SHP77 treated with DMSO at 0.1 percent for 48 hours (cell line): Measurements from ENCODE around the gene SOX4.

Source experiments
- DNase-seq: peaks from one replicate; lab custom pipeline; 2025; lab: John Stamatoyannopoulos, UW

SOX4 gene

GRCh38 chr6:21593927-21594415 is 420 bp downstream of the SOX4 start:
- DNase-seq, result no peak

GRCh38 chr6:21594416-21595281 is 1.1 kb downstream of the SOX4 start:
- DNase-seq, result no peak

- no peak for DNase-seq
Observed at GRCh38 chr6:21595285-21596144, 2.0 kb downstream of the SOX4 start.

GRCh38 chr6:21596145-21596948 is 2.8 kb downstream of the SOX4 start:
- DNase-seq, result peak; percentile 70

- peak; percentile 70 for DNase-seq
Observed at GRCh38 chr6:21596949-21597682, 3.6 kb downstream of the SOX4 start.

- no peak for DNase-seq
Observed at GRCh38 chr6:21597801-21598673, 4.5 kb downstream of the SOX4 start.

- no peak for DNase-seq
Observed at GRCh38 chr6:21598674-21599023, 5.1 kb downstream of the SOX4 start.

- DNase-seq, result no peak
Observed at GRCh38 chr6:21599051-21599696, 5.6 kb downstream of the SOX4 start.

- no peak for DNase-seq
Observed at GRCh38 chr6:21601339-21601923, 7.9 kb downstream of the SOX4 start.

GRCh38 chr6:21601932-21602390 is 8.4 kb downstream of the SOX4 start:
- DNase-seq, result no peak

- DNase-seq, result no peak
Observed at GRCh38 chr6:21603082-21603952, 9.8 kb downstream of the SOX4 start.

- no peak for DNase-seq
Observed at GRCh38 chr6:21604081-21604480, 10.5 kb downstream of the SOX4 start.

GRCh38 chr6:21605166-21605565 is 11.6 kb downstream of the SOX4 start:
- no peak for DNase-seq

GRCh38 chr6:21608601-21609000 is 15.1 kb downstream of the SOX4 start:
- no peak for DNase-seq

- DNase-seq, result no peak
Observed at GRCh38 chr6:21609881-21610329, 16.4 kb downstream of the SOX4 start.

GRCh38 chr6:21610341-21610740 is 16.8 kb downstream of the SOX4 start:
- DNase-seq, result no peak

GRCh38 chr6:21611485-21611884 is 17.9 kb downstream of the SOX4 start:
- no peak for DNase-seq

- DNase-seq, result no peak
Observed at GRCh38 chr6:21612067-21612745, 18.7 kb downstream of the SOX4 start.
